GM12865 (cell line): ENCODE results near the gene STRIP1.

Source experiments
- DNase-seq: peaks from one replicate; pipeline ENCODE4 v3.0.0; 2010; ENCODE audit warnings: low read depth
- H3K4me3 ChIP-seq: 2 replicates; pipeline ENCODE4 v1.5.1; 2011; ENCODE audit warnings: mild to moderate bottlenecking, low read depth, low read length, control low read depth
- TF ChIP-seq, protein P1 (sequence below): IDR thresholded peaks from 2 replicates; pipeline ENCODE4 v1.5.1; 2011; ENCODE audit warnings: low read length, control low read depth, low read depth, inconsistent platforms; ENCODE audit not compliant: insufficient read depth; ENCODE audit errors: missing control alignments

STRIP1 gene

DNA sequence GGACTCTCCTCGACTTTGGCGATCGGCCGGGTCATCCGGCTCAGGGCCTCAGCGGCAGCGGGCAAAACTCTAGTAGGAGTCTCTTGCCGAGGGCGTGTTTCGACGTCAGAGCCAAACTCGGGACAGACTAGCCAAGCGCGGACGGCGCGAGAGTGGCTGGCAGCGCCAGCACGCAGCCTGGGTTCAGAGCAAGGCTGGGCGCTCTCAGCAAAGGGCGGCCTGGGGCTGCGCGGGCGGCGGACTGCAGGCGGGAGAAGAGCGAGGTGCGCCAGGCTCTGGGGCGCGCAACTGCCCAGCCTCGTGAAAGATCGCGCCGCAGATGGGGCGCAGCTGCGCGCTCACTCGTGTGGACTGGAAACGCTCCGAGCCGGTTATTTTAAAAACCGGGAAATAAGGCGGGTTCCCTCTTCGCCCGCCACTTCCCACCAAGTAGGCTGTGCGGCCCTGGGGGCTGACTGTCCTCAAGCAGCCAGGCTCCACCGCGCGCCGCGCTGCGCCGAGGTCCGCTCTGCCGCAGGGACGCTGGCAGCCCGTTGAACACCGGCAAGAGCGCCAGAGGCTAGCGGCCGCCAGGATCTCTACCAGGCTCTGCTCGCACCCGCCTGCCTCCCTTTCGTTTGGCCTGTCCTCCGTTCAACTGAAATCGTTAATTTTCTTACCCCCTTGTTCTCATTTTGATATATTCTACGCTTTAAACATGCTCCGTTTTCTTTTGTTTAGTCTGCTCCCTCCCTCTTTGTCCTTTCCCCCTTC lies 33.6 kb downstream of the STRIP1 start:
- no peak for DNase-seq
- TF ChIP-seq, protein P1, sequence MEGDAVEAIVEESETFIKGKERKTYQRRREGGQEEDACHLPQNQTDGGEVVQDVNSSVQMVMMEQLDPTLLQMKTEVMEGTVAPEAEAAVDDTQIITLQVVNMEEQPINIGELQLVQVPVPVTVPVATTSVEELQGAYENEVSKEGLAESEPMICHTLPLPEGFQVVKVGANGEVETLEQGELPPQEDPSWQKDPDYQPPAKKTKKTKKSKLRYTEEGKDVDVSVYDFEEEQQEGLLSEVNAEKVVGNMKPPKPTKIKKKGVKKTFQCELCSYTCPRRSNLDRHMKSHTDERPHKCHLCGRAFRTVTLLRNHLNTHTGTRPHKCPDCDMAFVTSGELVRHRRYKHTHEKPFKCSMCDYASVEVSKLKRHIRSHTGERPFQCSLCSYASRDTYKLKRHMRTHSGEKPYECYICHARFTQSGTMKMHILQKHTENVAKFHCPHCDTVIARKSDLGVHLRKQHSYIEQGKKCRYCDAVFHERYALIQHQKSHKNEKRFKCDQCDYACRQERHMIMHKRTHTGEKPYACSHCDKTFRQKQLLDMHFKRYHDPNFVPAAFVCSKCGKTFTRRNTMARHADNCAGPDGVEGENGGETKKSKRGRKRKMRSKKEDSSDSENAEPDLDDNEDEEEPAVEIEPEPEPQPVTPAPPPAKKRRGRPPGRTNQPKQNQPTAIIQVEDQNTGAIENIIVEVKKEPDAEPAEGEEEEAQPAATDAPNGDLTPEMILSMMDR = no peak
- H3K4me3 ChIP-seq = no peak overlapping the region

DNA sequence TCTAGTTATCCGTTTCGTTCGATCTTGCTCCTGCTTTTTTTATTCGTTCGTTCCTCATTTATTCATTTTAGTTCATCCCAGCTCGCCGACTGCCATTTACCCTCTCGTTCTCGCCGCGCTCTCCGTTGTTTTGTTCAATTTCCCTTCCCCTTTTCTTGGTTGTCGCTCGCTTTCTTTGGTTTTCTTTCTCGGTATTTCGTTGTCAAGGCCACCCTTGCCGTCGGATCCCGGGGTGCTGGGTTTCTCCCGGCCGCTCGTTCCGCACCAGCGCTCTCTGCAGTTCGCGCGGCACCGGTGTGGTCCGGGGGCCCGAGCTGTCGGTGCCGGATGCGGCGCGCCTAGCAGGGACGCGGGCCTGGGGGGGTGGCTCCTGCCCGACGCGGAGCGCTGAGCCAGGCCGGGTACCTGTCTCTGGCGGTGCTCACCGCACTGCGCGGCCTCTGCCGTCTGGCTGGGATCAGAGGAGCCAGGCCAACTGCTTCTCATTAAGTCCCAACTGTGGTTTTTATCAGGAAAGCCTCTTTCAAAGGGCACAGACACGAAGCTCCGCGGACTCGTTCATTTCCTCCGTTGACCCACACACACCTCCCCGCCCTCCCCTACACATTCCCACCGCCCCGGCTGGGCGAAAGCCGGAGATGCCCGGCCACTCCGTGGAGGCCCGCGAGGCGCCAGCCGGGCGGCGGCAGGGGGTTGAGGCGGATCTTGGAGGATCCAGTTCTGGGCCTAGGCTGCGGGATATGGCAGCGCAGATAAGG lies 34.4 kb downstream of the STRIP1 start:
- DNase-seq = no peak
- H3K4me3 ChIP-seq = no peak overlapping the region
- TF ChIP-seq, protein P1 = no peak

DNA sequence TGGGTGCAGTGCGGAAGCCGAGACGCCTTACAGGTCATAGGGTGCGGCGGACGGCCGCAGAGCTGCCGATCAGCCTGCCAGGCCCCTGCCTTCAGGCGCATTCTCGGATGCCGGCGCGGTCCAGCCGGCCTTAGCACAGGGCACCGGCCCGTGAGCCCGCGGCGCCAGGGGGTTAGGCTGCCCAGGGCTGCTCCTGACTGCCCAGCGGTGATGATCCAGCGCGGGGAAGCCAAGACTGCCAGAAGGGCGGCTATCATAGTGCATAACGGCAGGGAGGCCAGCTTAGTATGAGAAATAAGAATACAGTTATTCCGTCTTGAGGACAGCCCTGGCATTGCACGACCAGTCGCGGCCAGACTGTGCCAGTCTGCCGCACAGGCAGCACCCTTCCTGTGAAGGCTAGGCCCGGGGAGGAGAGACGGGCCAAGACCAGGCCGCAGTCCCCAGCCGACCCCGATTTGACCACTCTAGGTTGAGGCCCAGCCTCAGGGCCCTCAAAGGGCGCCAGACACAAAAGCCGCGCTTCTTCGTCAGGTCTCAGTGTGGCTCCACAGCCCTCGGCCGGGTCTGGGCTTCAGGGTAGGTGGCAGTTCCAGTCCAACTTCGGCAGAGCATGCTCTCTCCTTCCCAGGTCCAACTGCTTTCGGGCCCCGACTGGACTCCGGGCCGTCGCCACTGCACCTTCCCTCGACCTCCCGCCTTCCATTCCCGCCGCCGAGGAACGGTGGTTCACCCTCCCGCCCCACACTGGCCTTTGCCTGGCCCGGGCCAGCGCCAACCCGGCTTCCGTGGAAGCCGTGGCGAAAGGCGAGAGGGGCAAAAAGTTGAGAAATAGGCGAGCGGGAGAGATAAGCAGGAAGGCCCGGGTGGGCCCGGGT lies 35.2 kb downstream of the STRIP1 start:
- TF ChIP-seq, protein P1 = no peak
- DNase-seq = no peak
- H3K4me3 ChIP-seq = no peak overlapping the region

DNA sequence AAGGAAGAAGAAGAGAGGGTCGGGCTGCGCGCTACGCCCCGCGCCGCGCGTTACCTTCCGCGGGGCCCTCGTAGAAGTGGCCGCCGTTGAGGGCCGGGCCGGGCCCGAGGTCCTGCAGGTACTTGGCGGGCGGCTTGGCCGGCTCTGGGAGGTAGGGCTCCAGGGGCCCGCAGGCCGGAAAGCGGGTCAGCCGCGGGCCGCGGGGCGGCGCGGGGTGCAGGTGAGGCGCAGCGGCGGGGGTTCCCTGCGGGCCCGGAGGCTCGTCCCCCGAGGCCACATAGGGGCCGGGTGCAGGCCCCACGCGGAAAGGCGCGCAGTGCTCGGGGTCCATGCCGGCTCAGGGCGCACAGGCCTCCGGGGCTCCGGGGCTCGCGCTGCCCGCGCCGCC lies 35.9 kb downstream of the STRIP1 start:
- no peak overlapping the region for H3K4me3 ChIP-seq
- TF ChIP-seq, protein P1 = no peak
- DNase-seq = no peak

DNA sequence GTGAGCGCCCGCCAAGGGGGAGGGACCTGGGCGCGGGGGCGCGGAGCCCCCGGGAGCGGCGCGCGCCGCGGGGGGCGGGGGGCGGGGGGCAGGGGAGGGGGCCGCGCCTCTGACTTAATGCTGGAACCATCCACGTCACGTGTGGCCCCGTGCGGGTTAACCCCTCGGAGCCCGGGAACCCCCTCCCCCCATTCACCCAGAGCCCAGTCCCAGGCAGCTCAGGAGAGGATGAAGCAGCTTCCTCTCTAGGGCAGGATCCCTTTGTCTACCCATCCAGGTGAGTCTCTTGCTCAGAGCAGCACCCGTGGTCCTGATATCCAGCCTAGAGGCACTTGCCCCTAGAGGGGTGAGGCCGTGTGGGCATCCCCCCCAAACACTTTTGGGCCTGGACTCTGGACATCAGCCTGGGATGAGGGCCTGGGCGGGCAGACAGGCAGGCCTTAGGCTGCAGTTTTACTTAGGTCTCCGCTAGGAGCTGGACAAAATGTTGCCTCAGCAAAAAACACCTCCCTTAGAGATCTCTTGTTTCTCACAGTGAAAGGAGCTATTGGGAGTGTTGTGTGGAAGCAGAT lies 36.3 kb downstream of the STRIP1 start, which contains the start of gene ALX3:
ALX3 (minus strand) TSS at position 2 of the 572 bp plus-strand sequence. CDS start 60 bp downstream, outside the sequence.
- DNase-seq = no peak
- H3K4me3 ChIP-seq = no peak within 1 kb of the TSS
- TF ChIP-seq, protein P1 = no peak

DNA sequence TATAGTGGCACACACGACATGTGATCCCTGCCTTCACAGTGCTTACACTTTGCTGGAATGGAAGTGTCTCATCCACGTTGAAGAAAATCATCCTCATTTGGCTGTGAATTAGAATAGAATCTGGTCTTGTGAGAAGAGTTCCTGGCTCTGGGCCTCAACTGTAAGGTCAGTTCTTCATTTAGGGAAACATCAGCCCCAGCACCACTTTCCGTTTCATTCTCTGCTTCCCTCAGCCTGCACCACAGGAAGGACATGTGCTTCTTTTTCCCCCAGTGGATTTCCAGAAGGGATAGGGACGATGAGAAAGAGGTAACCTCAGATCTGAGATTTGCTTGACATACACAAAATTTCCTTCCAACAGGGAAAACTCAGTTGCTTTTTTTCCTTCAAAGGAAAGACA lies 39.7 kb downstream of the STRIP1 start:
- TF ChIP-seq, protein P1 = no peak
- no peak overlapping the region for H3K4me3 ChIP-seq
- no peak for DNase-seq
